ENCODE data around the gene CENPB.
"Not testable (repeated sequence)": the region's sequence is repeated elsewhere in the genome, so short reads cannot be mapped to it uniquely, and the experiment has no call there.

Gene CENPB

GRCh38 chr20:3811467-3812258 lies 25.1 kb upstream of the CENPB start:
- peak; percentile 88 for DNase-seq

- no peak for DNase-seq
Observed at GRCh38 chr20:3808544-3808943, 22.0 kb upstream of the CENPB start.

- DNase-seq = no peak
Observed at GRCh38 chr20:3804781-3805180, 18.2 kb upstream of the CENPB start.

GRCh38 chr20:3804254-3804751 lies 17.8 kb upstream of the CENPB start:
- no peak for DNase-seq

GRCh38 chr20:3803854-3804253 lies 17.3 kb upstream of the CENPB start:
- no peak for DNase-seq

- DNase-seq = no peak
Observed at GRCh38 chr20:3803289-3803688, 16.7 kb upstream of the CENPB start.

GRCh38 chr20:3802524-3803239 lies 16.1 kb upstream of the CENPB start:
- DNase-seq = no peak

- no peak for DNase-seq
Observed at GRCh38 chr20:3801846-3802245, 15.3 kb upstream of the CENPB start.

- no peak for DNase-seq
Observed at GRCh38 chr20:3801299-3801698, 14.8 kb upstream of the CENPB start.

- no peak for DNase-seq
Observed at GRCh38 chr20:3800878-3801260, 14.3 kb upstream of the CENPB start.

- no peak for DNase-seq
Observed at GRCh38 chr20:3800256-3800877, 13.8 kb upstream of the CENPB start.

- no peak for DNase-seq
Observed at GRCh38 chr20:3798908-3799248, 12.3 kb upstream of the CENPB start.

- DNase-seq = no peak
Observed at GRCh38 chr20:3798373-3798768, 11.8 kb upstream of the CENPB start.

- no peak for DNase-seq
Observed at GRCh38 chr20:3797592-3798372, 11.2 kb upstream of the CENPB start.

- DNase-seq = no peak
Observed at GRCh38 chr20:3797226-3797545, 10.6 kb upstream of the CENPB start.

GRCh38 chr20:3796477-3797225 lies 10.1 kb upstream of the CENPB start:
- no peak for DNase-seq

- peak; percentile 82 for DNase-seq
Observed at GRCh38 chr20:3795511-3796468, 9.2 kb upstream of the CENPB start, which contains the start of gene CDC25B. Gene CDC25B (plus strand): TSS chr20:3796310. CDS start chr20:3796532, 222 bp downstream.

- no peak for DNase-seq
Observed at GRCh38 chr20:3794701-3795420, 8.3 kb upstream of the CENPB start.

- not testable (repeated sequence) for DNase-seq
Observed at GRCh38 chr20:3794168-3794567, 7.6 kb upstream of the CENPB start.

- not testable (repeated sequence) for DNase-seq
Observed at GRCh38 chr20:3789201-3789600, 2.7 kb upstream of the CENPB start.

Measured in activated T-cell treated with anti-CD3 and anti-CD28 coated beads for 4 hours (primary cell).